Smooth muscle cell (in vitro differentiated cells): ENCODE measurements around the gene TMTC4. TPM values are rescaled to one million over a fixed set of nuclear protein-coding genes. Genes with fewer than 3 reads are reported as not detected.

Experiments
- DNase-seq: peaks from one replicate; lab custom pipeline; 2025; ENCODE audit not compliant: unreplicated experiment; lab: John Stamatoyannopoulos, UW
- H2AFZ ChIP-seq: fragments of 200-600 bp; sonication (generic); 2 replicates; pipeline ENCODE4 v1.6.0; 2016; ENCODE audit warnings: antibody characterized with exemption, low read depth, mild to moderate bottlenecking
- H3F3A ChIP-seq: fragments of 200-600 bp; sonication (generic); 2 replicates; pipeline ENCODE4 v1.6.0; 2017; ENCODE audit warnings: antibody characterized with exemption, low read depth
- H3K27ac ChIP-seq: fragments of 200-600 bp; sonication (generic); 2 replicates; pipeline ENCODE4 v1.5.1; 2016; ENCODE audit warnings: low read depth, mild to moderate bottlenecking
- H3K27me3 ChIP-seq: fragments of 200-600 bp; sonication (generic); 2 replicates; pipeline ENCODE4 v1.6.1; 2016; ENCODE audit warnings: low read depth, mild to moderate bottlenecking
- H3K36me3 ChIP-seq: fragments of 200-600 bp; sonication (generic); 2 replicates; pipeline ENCODE4 v1.5.1; 2016; ENCODE audit warnings: low read depth
- H3K4me1 ChIP-seq: fragments of 200-600 bp; sonication (generic); 2 replicates; pipeline ENCODE4 v1.5.1; 2016; ENCODE audit warnings: low read depth
- H3K4me2 ChIP-seq: fragments of 200-600 bp; sonication (generic); 2 replicates; pipeline ENCODE4 v1.6.0; 2016; ENCODE audit warnings: mild to moderate bottlenecking
- H3K4me3 ChIP-seq: fragments of 200-600 bp; sonication (generic); 2 replicates; pipeline ENCODE4 v1.5.1; 2016; ENCODE audit warnings: mild to moderate bottlenecking
- H3K79me2 ChIP-seq: fragments of 200-600 bp; sonication (generic); 2 replicates; pipeline ENCODE4 v1.6.0; 2016; ENCODE audit warnings: low read depth, mild to moderate bottlenecking
- H3K9ac ChIP-seq: fragments of 200-600 bp; sonication (generic); 2 replicates; pipeline ENCODE4 v1.6.0; 2016; ENCODE audit warnings: low read depth
- H3K9me3 ChIP-seq: fragments of 200-600 bp; sonication (generic); replicated peaks from 2 replicates; pipeline ENCODE4 v1.5.1; 2016; ENCODE audit warnings: low read depth
- H4K20me1 ChIP-seq: fragments of 200-600 bp; sonication (generic); 2 replicates; pipeline ENCODE4 v1.6.0; 2016; ENCODE audit warnings: low read depth
- CTCF ChIP-seq: fragments of 200-600 bp; sonication (generic); IDR thresholded peaks from 2 replicates; pipeline ENCODE4 v1.5.1; 2017; ENCODE audit warnings: borderline replicate concordance, mild to moderate bottlenecking, antibody characterized with exemption; ENCODE audit not compliant: insufficient read depth, poor library complexity, severe bottlenecking
- WGBS: methylation state at CpG from one replicate; pipeline ENCODE4 v1.1.7; 2016; ENCODE audit warnings: low lambda C conversion rate; 5-methylcytosine and 5-hydroxymethylcytosine counted together
- polyA plus RNA-seq: library from polyadenylated mRNA; unstranded; fragments of >200 nt; fragmentation: Nextera tagmentation; extraction: Ambion mirVana; gene quantifications from 2 replicates; pipeline ENCODE4 v1.2.1, GENCODE V29; 2016
- total RNA-seq: library from RNA; depleted of rRNA; stranded (reverse); fragments of >200 nt; gene quantifications from 2 replicates; pipeline ENCODE4 v1.2.3, GENCODE V29; 2014

Gene TMTC4
- total and polyA plus RNA-seq, 2 experiments from 2014 or later = 6.6 to 7.4 TPM

GRCh38 chr13:100715604-100716003, 41.0 kb upstream of the TMTC4 start:
- Histone ChIP-seq H3K36me3 (no peaks in the 10 kb centered on the region), H2AFZ (no peak overlapping the region), H3K4me3 (no peak overlapping the region), H3K9me3 (no peaks in the 10 kb centered on the region), H3K79me2 (no peaks in the 10 kb centered on the region), H3K4me1 (no peaks in the 10 kb centered on the region), H3K4me2 (no peak overlapping the region), H3K27ac (no peak overlapping the region), H3K27me3 (peaks cover 8% of the 10 kb centered on the region), H3F3A (no peaks in the 10 kb centered on the region), H3K9ac (no peak overlapping the region), H4K20me1 (no peaks in the 10 kb centered on the region)
- WGBS = 94% methylated on average over 7 of the region's 7 CpGs
- no peak for TF ChIP-seq CTCF
- no peak for DNase-seq

GRCh38 chr13:100714478-100714877, 39.9 kb upstream of the TMTC4 start:
- H3K4me3 ChIP-seq = no peak overlapping the region
- H3K79me2 ChIP-seq = no peaks in the 10 kb centered on the region
- no peaks in the 10 kb centered on the region for H3F3A ChIP-seq
- H3K9ac ChIP-seq = no peak overlapping the region
- H3K4me1 ChIP-seq = no peaks in the 10 kb centered on the region
- H3K27ac ChIP-seq = no peak overlapping the region
- H3K36me3 ChIP-seq = no peaks in the 10 kb centered on the region
- H2AFZ ChIP-seq = no peak overlapping the region
- no peak overlapping the region for H3K4me2 ChIP-seq
- DNase-seq = no peak
- WGBS = 100% methylated on average over 2 of the region's 2 CpGs
- no peaks in the 10 kb centered on the region for H3K9me3 ChIP-seq
- H3K27me3 ChIP-seq = peaks cover 8% of the 10 kb centered on the region
- H4K20me1 ChIP-seq = no peaks in the 10 kb centered on the region
- no peak for TF ChIP-seq CTCF

DNA sequence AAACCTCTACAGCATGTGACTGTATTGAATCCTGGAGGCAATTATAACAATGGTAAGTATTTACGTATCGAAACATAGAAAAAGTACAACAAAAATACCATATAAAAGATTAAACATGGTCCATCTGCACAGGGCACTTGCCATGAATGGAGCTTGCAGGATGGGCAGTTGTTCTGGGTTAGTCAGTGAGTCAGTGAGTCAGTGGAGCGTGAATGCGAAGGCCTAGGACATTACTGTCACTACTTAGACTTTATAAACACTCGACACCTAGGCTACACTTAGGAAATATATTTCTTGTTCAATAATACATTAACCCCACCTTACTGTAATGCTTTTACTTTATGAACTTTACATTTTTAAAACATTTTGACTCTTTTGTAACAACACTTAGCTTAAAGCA, 35.6 kb upstream of the TMTC4 start:
- H3K27ac ChIP-seq = no peak overlapping the region
- H3K9me3 ChIP-seq = no peaks in the 10 kb centered on the region
- no peaks in the 10 kb centered on the region for H3K79me2 ChIP-seq
- no peak for TF ChIP-seq CTCF
- H2AFZ ChIP-seq = no peak overlapping the region
- no peak overlapping the region for H3K4me3 ChIP-seq
- WGBS = 93% methylated on average over 5 of the region's 5 CpGs
- H3K9ac ChIP-seq = no peak overlapping the region
- H3K4me2 ChIP-seq = no peak overlapping the region
- no peaks in the 10 kb centered on the region for H3K27me3 ChIP-seq
- DNase-seq = no peak
- no peaks in the 10 kb centered on the region for H3F3A ChIP-seq
- H4K20me1 ChIP-seq = no peaks in the 10 kb centered on the region
- H3K4me1 ChIP-seq = no peaks in the 10 kb centered on the region
- H3K36me3 ChIP-seq = no peaks in the 10 kb centered on the region
